Esophagus muscularis mucosa (tissue), 3 donors: Measurements from ENCODE around the gene ZNF749.
A peak's percentile ranks its signal among the peaks of the same experiment; 100 is the strongest.

Source experiments
- POLR2A ChIP-seq: fragments of 450-650 bp; IDR thresholded peaks from one replicate; pipeline ENCODE4 v1.6.1; 2017; ENCODE audit warnings: antibody characterized with exemption, moderate library complexity, mild to moderate bottlenecking, low read depth
- TF ChIP-seq, protein P1 (sequence below), 3 experiments: fragments of 200-600 bp in 2 of 3; fragments of 450-650 bp in 1 of 3; sonication (generic) in 2 of 3; IDR thresholded peaks; one replicate each; pipeline ENCODE4 v1.5.1; 2017 to 2019; ENCODE audit warnings: antibody characterized with exemption in 3 of 3, mild to moderate bottlenecking in 2 of 3, moderate library complexity in 1 of 3

DNA sequence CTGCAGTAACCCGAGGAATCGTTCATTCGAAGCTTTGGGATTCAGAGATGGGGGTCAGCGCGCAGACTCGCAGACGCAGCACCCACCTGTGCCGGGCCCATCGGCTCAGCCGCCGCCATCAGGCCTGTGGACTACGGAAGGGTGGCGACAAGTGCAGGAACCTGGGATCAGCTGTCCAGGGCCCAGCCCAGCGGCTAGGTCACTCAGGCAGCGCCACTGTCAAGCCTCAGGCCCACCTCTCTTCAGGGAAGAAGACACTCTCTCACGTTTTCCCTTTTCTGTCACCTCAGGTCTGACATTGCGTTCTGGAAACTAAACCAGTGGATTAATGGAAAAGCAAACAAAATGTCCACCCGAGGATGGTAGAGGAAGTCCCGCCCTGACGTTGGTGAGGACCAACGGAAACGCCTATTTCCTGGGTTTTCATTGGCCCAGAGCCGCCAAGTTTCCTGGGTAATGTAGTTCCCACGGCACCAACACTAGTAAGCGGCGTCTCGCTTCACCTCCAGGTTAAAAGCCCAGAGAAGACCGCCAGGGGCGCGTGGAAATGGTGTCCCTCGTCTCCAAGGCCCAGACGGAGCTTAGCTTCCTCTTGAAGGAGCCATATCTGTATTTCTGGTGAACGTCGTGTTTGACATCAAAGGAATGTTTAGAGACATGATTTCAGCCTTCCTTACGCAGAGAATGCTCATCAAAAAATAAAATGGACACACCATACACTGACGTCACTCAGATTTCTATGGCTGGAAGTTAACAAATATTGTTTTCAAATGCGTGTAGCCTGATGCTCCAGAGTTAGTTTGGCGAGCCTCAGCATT is 42.3 kb downstream of the ZNF749 start, which contains the start of gene ZNF772:
- no peak for TF ChIP-seq POLR2A
- TF ChIP-seq, protein P1, sequence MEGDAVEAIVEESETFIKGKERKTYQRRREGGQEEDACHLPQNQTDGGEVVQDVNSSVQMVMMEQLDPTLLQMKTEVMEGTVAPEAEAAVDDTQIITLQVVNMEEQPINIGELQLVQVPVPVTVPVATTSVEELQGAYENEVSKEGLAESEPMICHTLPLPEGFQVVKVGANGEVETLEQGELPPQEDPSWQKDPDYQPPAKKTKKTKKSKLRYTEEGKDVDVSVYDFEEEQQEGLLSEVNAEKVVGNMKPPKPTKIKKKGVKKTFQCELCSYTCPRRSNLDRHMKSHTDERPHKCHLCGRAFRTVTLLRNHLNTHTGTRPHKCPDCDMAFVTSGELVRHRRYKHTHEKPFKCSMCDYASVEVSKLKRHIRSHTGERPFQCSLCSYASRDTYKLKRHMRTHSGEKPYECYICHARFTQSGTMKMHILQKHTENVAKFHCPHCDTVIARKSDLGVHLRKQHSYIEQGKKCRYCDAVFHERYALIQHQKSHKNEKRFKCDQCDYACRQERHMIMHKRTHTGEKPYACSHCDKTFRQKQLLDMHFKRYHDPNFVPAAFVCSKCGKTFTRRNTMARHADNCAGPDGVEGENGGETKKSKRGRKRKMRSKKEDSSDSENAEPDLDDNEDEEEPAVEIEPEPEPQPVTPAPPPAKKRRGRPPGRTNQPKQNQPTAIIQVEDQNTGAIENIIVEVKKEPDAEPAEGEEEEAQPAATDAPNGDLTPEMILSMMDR (IDR thresholded peaks at IDR 0.05) = peak; percentile 10 to 55 (median 32)
